Choroid plexus epithelial cell (primary cell): ENCODE measurements around the gene COPS2.

Experiments used
- DNase-seq: peaks from one replicate; pipeline ENCODE4 v3.0.0-alpha.2; 2010; ENCODE audit warnings: low read depth
- H3K4me3 ChIP-seq: 2 replicates; pipeline ENCODE4 v1.5.1; 2011; ENCODE audit warnings: low read depth, mild to moderate bottlenecking, control low read depth, low read length, moderate library complexity
- TF ChIP-seq, protein P1 (sequence below): conservative IDR thresholded peaks from 2 replicates; pipeline ENCODE4 v1.5.1; 2011; ENCODE audit warnings: low read depth, mild to moderate bottlenecking, control low read depth, inconsistent platforms, low read length, moderate library complexity

Gene COPS2

DNA sequence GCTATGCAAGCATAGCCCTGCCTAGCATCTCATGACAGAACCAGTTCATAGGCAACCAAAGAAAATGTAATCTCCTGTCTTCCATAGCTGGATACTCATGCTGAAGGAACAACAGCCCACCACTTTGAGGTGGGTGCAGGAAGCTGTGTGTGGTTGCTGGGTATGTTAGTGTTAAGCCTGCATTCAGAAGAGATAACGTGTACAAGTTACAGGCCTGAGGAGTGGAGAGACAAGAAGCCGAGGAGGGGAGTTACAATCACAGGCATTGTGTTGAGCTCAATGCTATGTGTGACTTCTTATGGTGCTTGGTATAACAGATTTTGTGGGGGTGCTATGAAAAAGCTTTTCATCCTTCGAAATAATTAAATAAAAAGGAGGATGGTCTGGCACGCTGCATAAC lies 66.4 kb downstream of the COPS2 start:
- no peak overlapping the region for H3K4me3 ChIP-seq
- DNase-seq: no peak
- TF ChIP-seq, protein P1, sequence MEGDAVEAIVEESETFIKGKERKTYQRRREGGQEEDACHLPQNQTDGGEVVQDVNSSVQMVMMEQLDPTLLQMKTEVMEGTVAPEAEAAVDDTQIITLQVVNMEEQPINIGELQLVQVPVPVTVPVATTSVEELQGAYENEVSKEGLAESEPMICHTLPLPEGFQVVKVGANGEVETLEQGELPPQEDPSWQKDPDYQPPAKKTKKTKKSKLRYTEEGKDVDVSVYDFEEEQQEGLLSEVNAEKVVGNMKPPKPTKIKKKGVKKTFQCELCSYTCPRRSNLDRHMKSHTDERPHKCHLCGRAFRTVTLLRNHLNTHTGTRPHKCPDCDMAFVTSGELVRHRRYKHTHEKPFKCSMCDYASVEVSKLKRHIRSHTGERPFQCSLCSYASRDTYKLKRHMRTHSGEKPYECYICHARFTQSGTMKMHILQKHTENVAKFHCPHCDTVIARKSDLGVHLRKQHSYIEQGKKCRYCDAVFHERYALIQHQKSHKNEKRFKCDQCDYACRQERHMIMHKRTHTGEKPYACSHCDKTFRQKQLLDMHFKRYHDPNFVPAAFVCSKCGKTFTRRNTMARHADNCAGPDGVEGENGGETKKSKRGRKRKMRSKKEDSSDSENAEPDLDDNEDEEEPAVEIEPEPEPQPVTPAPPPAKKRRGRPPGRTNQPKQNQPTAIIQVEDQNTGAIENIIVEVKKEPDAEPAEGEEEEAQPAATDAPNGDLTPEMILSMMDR: no peak

DNA sequence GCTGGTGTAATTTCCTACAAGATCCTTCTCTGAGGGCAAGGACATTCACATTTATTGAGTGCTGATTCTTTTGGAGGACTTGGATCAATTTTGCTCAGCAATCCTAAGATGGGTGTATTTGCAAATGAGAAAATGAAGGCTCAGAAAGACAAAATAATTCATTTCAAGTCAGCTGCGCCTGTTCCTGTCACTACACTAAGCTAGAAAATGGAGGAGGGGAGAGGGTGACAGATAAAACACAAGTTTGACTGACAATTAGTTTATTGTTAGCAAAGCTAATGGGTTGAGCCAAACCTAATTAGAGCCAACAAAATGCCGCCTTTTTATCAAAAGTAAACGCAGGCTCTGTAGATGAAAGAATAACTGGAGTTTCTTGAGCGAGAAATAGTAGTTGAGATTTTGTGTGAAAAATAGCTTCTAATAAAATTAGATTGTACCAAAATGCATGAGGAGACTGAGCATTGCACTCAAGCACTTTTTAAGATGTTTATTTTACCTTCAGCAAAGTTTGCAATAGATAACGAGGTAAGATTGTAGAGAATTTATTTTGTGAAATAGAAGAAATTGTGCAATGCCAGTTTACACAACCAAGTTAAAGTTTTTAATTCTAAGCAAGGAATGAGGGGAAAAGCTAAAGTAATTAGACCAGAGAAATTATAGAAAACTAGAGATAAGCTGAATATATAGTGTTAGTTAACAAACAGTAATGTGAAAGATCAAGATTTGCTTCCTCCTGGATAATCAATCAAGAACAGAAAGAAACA lies 69.5 kb downstream of the COPS2 start:
- no peak overlapping the region for H3K4me3 ChIP-seq
- TF ChIP-seq, protein P1: no peak
- DNase-seq: no peak

DNA sequence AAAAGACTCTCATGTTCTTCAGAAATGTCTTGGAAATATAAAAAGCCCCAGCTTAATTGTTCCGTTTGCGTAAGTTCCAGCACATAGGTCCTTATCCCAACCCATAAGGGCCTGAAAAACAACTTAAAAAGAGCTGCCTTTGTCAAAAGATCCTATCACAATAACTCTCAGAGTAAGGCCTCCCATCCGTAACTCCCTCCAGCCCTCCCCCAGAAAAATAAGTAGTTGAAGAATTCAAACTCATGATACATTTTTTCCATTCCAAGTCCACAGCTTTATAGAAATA lies 71.2 kb downstream of the COPS2 start:
- no peak for DNase-seq
- H3K4me3 ChIP-seq: no peak overlapping the region
- TF ChIP-seq, protein P1: no peak

DNA sequence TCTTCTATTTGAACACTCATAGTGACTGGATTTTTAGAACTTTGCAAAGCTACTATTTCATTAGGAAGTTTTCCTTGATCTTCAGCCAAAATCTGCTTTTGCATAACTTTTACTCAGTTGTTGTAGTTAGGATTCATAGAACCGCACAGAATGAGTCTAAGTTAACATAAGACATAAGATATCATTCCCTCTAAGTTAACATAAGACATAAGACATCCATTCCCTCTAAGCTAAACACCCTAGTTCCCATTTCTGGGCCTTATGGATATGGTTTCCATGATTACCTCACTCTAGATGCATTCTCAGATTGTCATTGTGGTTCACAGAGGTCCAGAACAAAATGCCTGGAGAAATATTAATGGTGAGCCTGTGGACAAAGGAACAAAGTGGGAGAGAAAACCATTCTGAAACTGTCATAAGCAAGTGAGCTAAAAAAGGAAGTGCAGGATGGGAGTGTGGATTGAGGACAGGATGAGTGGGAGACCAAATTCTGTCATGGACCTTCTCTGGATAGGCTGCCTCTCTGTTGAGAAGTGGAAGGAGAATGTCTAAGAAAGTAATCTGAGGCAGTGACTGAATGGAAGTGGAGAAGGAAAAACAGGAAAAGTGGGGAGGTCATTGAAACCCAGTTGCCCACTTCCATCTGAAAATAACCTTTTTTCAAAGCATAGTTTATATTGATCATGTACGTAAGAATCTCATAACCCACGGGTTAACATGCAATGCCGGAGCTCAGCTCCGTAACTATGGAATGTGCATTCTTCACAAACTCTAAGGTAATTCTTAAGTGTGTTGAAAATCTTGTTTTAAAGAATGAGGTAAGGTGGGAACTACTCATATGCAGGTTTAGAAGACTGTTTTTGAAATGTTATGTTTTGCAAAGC lies 71.8 kb downstream of the COPS2 start:
- DNase-seq: peak; percentile 43
- TF ChIP-seq, protein P1: no peak
- H3K4me3 ChIP-seq: no peak overlapping the region

DNA sequence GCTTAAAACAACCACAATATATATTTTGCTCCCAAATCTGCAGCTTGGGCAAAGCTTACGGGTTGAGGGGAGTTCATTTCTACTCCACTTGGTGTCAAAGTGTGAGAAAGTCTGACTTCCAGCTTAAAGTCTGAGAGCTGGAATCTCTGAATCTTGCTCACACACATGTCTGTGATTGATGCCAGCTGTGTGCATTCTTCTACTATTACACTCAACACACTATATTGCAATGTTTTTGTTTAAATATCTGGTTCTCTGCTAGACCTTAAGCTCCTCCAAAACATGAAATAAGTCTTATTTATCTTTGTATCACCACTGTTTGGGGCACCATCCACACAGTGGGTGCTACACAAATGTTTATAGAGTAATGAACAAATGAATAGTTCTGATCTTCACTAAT lies 72.4 kb downstream of the COPS2 start:
- peak; percentile 76 for DNase-seq
- TF ChIP-seq, protein P1: no peak
- no peak overlapping the region for H3K4me3 ChIP-seq

DNA sequence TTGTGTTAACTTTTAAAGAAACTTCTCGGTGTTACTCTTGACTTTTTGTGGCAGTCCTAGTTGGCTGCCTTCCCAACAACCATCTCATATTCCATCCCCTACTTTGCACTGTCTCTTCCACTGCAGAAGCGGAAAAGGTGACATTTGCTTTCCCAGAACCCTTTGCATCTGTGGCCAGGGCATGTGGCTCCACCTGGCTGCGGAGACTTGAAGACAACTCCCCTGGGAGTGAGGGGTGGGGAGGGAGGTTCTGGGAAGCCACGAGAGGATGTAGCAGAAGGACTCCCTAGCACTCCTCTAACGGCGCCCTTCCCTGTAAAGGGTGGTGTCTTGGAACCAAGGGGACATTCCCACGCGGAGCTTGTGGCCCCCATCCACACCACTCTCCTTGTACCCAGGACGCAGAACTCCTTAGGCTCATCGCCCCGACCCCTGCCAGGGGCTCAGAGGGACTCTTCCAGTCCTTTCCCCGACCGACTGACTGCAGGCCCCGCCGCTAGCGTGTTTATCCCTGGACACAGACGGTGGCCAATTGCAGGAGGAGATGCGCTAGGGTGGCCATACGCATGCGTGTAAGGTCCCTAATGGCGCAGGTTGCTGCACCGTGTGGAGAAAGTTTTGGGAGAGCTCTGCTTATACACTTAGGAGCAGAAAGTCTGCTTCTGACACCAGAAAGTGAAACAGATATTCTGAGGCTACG lies 75.9 kb downstream of the COPS2 start:
- TF ChIP-seq, protein P1: no peak
- DNase-seq: no peak
- H3K4me3 ChIP-seq: no peak overlapping the region
